GM19467 (cell line): Measurements from ENCODE around the gene EPHX1.
"Not testable (repeated sequence)": the region's sequence is repeated elsewhere in the genome, so short reads cannot be mapped to it uniquely, and the experiment has no call there.

Experiments used
- ATAC-seq: cut with Tn5 transposase; IDR thresholded peaks from one replicate; pipeline ENCODE4 v1.9.1; 2021; ENCODE audit warnings: mild to moderate bottlenecking, moderate library complexity; ENCODE audit not compliant: unreplicated experiment

EPHX1 gene

DNA sequence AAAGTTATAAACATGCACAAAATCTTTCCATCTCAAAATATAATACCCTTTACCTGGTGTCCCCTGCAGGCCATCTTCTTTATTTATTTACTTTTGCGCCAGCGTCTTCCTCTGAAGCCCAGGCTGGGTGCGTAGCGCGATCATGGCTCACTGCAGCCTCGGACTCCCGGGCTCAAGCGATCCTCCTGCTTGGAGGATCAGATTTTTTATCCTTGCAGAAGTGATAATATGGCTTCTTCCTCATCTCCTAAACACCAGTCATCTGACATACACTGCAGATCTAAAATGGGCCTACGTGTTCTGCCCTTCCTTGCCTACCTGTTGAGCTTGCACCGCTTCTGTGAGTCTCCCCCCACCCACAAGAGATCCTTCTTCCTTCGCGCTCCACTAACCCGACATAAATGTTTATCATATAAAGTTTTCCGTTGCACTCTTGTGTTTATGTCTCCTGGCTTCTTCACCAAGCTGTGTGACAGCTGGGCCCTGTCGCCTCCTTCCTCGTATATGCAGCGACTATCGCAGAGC is 32.8 kb upstream of the EPHX1 start:
- ATAC-seq, result peak; percentile 14

- peak; percentile 100 for ATAC-seq
Observed at GRCh38 chr1:225777583-225778336, 32.2 kb upstream of the EPHX1 start, which contains the start of gene SRP9. Gene SRP9 (plus strand): TSS chr1:225777826. CDS start chr1:225777941, 115 bp downstream.

GRCh38 chr1:225778337-225778669 is 31.6 kb upstream of the EPHX1 start:
- no peak for ATAC-seq

- not testable (repeated sequence) for ATAC-seq
Observed at GRCh38 chr1:225779165-225779564, 30.8 kb upstream of the EPHX1 start.

- no peak for ATAC-seq
Observed at GRCh38 chr1:225780134-225780533, 29.8 kb upstream of the EPHX1 start.

DNA sequence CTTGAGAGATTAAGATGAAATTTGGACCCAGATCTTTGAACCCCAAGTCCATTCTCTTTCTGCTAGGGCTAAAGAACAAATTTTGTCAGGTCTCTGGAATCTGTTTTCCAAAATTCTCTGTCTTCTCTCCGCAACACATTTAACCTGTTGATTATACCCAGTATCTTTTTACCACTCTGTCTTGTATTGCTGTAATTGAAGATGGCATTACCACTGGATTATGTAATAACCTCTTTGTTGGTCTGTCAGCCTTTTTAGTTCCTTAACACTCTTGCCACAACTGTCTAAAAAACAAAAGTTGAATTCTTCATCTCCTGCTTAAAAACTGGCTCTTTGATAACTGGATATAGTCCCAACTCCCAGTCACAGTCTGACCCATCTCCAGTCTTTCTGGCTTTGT is 29.3 kb upstream of the EPHX1 start:
- ATAC-seq, result no peak

DNA sequence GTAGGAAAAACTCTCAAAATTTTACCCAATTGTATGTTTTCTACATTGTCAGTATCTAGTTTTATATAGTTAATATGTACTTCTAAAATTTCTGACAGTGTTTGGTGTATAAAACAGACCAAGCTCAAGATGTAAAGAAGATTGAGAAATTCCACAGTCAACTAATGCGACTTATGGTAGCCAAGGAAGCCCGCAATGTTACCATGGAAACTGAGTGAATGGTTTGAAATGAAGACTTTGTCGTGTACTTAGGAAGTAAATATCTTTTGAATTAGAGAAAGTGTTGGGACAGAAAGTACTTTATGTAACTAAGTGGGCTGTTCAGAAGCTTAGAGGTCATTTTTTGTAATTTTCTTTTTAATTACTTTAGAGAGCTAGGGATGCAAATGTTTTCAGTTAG is 20.8 kb upstream of the EPHX1 start:
- not testable (repeated sequence) for ATAC-seq

- no peak for ATAC-seq
Observed at GRCh38 chr1:225794954-225795353, 15.0 kb upstream of the EPHX1 start.

DNA sequence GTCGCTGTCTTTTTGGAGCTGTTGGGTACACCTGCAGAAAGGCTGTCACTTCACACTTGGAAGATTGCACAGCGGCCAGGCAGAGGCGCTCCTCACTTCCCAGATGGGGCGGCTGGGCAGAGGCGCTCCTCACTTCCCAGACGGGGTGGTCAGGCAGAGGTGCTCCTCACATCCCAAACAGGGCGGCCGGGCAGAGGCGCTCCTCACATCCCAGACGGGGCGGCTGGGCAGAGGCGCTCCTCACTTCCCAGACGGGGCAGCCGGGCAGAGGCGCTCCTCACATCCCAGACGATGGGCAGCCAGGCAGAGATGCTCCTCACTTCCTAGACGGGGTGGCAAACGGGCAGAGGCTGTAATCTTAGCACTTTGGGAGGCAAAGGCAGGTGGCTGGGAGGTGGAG is 13.8 kb upstream of the EPHX1 start:
- not testable (repeated sequence) for ATAC-seq

DNA sequence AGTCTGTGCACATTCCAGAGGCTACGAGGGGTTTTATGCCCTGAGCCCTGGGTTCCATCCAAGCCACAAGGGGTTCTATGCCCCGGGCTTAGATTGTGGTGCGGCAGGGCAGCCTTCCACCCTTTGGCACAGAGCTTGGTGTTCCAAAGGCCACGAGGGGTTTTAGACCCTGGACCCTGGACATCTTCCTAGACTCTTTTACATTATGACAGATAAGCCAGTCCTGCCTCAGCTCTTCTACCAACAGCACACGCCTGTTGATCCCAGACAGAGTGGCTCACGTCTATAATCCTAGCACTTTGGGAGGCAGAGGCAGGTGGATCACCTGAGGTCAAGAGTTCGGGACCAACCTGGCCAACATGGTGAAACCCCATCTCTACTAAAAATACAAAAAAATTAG is 8.8 kb upstream of the EPHX1 start:
- not testable (repeated sequence) for ATAC-seq

DNA sequence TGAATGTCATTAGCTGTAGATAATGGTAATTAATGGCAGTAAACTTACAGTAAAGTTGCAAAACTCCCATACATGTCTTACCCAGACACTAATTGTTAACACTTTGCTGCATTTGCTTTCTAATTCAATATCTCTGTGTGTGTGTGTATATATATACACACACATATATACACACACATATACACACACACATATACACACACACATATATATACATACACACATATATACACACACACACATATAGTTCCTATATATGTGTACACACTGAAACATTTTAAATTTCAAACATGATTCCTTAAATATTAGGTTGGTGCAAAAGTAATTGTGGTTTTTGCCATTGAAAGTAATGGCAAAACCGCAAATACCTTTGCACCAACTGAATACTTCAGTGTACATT is 3.7 kb upstream of the EPHX1 start:
- ATAC-seq, result no peak

- ATAC-seq, result not testable (repeated sequence)
Observed at GRCh38 chr1:225806736-225807135, 3.2 kb upstream of the EPHX1 start.

DNA sequence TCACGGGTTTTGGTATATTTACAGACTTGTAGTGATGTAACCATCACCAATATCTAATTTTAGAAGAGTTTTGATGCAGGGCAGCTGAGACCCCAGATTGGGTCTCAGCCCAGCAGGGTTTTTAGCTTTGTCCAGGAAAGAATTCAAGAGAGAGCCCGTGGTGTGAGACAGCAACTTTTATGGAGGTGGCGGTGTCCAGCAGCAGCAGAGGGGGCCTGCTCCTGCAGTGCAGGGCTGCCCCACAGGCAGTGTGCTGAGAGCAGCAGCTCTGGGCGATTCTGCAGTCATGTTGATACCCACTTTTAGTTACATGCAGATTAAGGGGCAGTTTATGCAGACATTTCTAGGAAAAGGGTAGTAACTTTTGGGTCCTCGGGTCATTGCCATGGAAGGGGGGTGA is 1.8 kb upstream of the EPHX1 start:
- no peak for ATAC-seq

DNA sequence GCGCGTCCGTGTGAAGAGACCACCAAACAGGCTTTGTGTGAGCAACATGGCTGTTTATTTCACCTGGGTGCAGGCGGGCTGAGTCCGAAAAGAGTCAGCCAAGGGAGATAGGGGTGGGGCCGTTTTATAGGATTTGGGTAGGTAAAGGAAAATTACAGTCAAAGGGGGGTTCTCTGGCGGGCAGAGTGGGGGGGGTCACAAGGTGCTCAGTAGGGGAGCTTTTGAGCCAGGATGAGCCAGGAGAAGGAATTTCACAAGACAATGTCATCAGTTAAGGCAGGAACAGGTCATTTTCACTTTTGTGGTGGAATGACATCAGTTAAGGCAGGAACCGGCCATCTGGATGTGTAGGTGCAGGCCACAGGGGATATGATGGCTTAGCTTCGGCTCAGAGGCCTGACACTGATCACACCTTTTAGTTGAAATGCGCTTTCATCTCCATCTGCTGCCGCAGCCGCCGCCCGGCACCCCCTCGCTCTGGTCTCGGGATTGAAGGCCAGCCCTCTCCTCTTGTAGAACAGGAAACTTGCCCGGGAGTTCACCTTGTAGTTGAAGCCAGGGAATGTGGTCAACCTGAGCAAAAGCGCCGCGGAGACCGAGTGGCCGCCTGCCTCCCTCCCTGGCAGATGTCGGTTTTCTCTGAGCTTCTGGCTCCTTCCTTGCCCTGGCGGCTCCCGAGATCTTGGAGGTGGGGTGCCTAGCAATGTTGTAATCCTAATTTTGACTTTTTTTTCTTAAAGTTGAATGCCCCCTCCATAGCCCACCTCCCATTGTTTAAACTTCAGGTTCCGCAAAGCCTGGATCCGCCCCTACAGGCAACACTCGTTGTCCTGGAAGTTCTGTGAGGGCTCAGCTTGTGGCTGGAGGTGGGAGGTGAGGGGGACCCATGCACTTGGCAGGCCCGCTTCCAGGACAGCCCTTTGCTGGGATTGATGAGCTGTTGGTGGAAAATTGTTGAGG is 935 bp downstream of the EPHX1 start:
- ATAC-seq, result not testable (repeated sequence)

- no peak for ATAC-seq
Observed at GRCh38 chr1:225811622-225812487, 1.9 kb downstream of the EPHX1 start.

DNA sequence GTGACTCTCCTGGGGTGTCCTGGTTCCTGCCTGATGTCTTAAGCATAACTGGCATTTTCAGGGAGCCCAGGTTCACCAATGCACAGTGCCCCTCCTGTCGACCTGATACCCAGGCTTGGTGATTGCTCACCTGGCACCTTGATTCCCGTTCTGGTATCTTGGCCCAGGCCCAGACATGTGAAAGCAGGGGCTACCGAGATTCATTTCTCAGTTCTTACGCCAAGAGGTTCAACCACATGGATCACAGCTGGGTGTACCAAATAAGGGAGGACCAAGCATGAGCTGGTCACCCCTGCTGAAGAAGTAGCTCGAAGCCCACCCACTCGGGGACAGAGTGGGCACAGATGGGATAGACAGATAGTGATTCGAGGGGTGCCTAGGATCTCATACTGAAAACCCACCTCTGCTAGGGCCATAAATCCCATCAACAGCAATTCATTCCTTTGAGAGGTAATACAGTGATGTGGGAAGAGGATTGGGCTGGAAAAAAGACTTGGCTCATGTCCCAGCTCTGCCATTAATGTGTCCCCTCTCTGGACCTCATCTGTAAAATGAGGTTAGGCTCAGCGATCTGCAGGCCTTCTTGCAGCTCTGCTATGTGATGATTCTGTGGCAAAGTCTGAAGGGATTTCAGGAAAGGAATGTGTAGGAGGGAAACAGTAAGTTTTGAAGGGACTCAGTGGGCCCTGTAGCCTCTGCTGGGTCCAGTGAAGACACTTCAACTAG is 2.7 kb downstream of the EPHX1 start:
- no peak for ATAC-seq

DNA sequence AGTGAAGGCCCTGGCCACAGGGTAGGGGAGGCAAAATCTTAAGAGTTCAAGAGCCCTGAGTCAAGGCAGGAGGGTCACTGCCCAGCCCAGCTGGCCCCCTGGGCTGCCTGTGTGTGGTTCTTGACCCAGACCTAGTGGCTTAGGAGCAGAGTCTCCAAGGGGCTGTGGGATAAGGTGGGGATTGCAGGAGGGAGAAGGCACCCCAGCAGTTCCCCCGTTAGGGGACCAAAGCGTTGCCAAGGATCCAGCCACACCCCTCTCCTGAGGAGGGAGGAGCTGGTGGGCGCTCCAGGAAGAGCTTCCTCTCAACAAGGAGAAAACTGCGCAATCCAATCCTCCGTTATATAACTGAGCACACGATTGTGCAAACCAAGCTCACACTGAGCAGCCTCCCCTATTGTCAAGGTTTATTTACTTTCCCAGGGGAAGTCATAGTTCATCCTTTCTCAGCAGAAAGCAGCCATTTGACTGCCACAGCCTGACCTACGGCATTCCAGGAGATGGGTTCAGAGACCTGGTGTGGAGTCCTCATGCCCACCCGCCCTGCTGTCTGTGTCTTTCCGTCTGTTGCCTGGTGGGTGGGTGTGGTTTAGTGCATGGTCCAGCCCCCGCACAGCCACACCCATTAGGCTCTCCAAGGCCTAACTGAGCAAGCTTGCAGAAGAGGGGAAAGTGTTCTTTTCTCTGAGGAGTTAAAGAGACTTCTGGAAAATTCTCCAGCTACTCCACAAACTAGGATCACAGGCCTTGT is 3.5 kb downstream of the EPHX1 start:
- ATAC-seq, result no peak

DNA sequence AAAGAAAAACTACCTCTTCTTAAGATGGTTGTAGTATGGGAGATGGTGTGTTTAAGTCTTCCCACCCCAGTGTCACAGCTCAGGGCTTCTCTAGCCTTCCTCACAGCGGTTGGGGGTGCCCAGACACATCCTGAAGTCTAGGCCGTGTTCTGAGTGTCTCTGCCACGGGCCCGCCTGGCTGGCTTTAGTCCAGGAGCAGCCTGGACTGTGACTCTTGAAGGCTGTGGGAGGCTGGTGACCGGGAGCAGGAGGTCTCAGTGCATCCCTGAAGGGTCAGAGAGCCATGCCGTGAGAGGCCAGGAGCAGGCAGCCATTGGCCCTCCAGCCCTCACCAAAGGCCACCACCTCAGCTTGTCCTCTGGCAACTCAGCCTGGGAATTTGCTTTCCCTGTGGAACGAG is 4.5 kb downstream of the EPHX1 start:
- ATAC-seq, result no peak

DNA sequence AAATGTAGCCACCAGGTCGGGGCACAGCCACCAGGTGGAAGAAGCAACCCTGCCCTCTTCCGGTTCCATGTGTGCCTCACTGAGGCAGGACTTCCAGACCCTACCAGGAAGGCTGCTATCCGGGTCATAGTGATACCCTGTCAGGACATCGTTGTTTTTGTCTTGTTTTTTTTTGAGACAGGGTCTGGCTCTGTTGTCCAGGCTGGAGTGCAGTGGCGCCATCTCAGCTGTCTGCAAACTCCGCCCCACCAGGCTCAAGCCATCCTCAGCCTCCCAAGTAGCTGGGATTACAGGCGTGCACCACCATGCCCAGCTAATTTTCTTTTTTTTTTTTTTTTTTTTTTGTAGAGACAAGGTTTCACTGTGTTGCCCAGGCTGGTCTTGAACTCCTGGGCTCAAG is 5.2 kb downstream of the EPHX1 start:
- ATAC-seq, result not testable (repeated sequence)
